Kidney capillary endothelial cell (primary cell): ENCODE data around the gene FLT3.
"Not testable (repeated sequence)": the region's sequence is repeated elsewhere in the genome, so short reads cannot be mapped to it uniquely, and the experiment has no call there.

ENCODE experiments used
- DNase-seq: peaks from one replicate; pipeline ENCODE4 v3.0.0-alpha.2; 2018; ENCODE audit warnings: low spot score

Gene FLT3

GRCh38 chr13:27971776-27972477 is 128.4 kb downstream of the FLT3 start:
- no peak for DNase-seq

DNA sequence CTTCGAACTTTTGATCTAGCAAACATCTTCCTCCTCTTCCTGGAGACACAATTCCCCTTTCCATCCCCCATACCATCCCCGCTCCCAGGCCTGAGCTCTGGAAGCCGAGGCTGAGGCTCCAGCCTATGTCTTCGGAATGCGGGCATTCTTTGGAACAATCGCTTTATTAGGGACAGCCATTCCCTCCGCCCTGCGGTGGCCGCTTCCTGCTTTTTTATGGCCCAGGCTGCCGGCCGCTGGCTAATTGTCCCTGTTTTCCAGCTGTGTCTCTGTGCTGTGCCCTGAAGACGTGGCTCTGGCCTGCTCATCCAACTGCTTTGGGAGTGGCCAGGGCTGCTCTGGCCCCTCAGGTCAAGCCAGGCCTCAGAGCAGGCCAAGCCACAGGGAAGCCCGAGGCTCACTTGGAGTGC is 129.1 kb downstream of the FLT3 start:
- DNase-seq, result no peak

GRCh38 chr13:27970382-27971235 is 129.8 kb downstream of the FLT3 start:
- DNase-seq, result no peak

GRCh38 chr13:27969866-27970229 is 130.5 kb downstream of the FLT3 start:
- DNase-seq, result no peak

- DNase-seq, result no peak
Measured at GRCh38 chr13:27969082-27969865, 131.1 kb downstream of the FLT3 start, which contains the start of gene CDX2. CDX2 (minus strand) TSS chr13:27969315; CDS start chr13:27969006, 309 bp downstream.

- no peak for DNase-seq
Measured at GRCh38 chr13:27968316-27969081, 131.9 kb downstream of the FLT3 start.

DNA sequence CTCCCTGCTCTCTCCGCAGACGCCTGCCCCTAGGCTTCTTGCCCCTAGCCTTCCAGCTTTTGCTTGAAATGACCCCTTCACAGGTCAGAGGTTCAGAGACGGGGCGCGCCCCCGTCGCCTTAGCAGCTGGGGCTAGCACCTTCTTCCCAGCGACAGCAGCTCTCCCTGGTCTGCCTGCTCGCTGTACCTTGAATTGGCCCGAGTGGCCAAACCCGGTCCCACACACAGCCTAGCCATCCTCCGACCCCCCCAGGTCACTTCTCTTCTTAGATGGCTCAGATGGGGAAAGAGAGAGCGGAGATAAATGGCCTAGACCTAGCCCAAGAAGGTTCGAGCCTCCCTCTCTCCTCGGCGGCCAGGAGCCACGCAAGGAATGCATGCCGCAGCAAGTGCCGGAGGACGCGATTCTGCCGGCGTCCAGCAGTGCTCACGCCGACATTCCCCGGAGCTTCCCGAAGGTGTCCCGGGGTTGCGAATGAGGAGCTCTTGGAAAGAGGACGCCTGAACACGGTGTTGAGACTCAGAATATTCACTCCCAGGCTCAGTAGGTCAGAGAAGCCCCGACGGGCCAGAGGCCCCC is 132.6 kb downstream of the FLT3 start:
- DNase-seq, result no peak

DNA sequence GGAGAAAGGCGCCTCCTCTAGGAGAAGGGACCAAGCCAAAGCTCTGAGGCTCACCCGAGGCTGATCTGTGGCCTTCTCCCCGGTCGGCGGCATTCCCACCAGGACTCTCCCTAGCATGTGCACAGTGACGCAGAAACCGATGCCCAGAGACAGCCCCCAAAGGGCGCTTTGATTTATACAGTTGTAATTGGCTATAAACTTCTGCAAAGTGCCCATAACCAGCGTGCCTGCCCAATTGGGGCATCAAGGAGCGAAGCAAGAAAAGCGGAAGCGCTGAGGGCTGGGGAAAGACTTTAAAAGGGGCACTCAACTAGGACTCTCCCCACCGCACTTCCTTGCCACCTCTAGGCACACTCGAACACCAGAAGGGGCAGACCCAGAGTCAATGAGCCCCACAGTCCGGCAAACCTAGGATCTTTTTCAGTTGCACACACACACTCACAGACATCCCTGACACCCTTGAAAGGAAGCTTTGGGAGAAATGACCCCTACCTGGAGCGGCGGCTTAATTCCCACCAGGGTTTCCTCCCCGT is 133.1 kb downstream of the FLT3 start:
- DNase-seq, result no peak

- DNase-seq, result no peak
Measured at GRCh38 chr13:27966641-27967202, 133.7 kb downstream of the FLT3 start.

DNA sequence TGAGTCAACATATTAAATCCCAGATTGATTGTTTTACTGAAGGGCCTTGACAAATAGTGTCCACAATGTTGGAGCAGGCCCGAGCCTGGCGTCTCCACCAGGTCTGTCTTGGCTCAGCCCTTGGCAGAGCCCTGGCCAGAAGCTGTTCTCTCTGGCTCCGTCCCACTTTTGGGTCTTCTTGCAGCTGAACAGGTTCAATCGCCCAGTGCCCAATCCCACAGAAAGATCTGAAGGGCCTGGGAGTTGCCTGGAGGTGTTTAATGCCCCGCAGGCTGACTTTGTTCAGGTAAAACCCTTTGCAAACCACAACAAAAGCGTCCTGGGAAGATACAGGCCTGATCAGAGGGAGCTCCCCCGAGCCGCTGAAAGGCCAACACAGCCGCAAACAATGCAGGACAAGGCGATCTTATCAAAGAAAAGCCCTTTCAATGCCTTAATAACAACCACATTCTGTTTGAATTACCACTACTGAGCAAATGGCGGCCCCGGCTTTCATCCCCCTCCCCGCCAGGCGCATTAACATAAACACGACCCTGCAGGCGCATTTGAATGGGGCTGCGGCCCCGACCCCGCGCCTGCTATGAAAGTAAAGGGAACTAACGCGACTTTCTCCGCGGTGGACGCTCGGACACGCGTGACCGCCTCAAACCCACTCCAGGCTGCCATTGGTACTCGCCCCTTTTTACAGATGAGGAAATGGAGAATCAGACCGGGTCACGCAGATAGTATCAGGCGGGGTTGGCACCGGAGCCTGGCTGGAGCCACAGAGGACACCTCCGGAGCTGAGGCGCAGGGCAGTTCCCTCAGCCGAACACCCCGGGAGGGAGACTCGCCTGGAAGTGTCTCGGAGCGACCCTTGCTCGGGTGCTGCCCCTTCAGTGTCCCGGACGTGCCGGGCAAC is 134.4 kb downstream of the FLT3 start:
- no peak for DNase-seq

DNA sequence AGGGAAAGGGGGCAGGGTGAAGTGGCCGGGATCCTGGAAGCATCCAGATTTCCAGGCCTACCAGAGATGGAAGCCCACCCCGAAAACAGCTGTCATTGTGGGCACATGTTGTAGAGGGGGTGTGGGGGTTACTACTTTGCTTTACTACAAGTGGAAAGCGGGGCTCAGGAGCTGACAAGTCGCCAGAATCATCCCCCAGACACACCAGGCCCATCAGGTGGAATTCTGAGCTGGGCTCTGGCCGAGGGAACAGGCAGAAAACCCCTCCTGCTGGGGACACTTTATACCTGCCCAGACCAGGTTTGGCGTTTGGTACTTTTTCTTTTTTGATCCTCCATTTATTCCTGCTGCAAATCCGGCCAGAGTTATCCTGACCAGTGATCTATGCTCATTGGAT is 135.0 kb downstream of the FLT3 start:
- DNase-seq, result no peak

GRCh38 chr13:27964741-27965323 is 135.5 kb downstream of the FLT3 start:
- no peak for DNase-seq

DNA sequence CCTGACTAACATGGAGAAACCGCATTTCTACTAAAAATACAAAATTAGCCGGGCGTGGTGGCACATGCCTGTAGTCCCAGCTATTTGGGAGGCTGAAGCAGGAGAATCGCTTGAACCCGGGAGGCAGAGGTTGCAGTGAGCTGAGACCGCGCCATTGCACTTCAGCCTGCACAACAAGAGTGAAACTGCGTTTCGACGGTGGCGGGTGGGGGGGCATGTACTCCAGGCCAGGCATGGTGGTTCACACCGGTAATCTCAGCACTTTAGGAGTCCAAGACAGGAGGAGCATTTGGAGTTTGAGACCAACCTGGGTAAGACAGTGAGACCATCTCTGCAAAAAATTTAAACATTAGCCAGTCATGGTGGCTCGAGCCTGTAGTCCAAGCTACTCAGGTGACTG is 136.2 kb downstream of the FLT3 start:
- not testable (repeated sequence) for DNase-seq

DNA sequence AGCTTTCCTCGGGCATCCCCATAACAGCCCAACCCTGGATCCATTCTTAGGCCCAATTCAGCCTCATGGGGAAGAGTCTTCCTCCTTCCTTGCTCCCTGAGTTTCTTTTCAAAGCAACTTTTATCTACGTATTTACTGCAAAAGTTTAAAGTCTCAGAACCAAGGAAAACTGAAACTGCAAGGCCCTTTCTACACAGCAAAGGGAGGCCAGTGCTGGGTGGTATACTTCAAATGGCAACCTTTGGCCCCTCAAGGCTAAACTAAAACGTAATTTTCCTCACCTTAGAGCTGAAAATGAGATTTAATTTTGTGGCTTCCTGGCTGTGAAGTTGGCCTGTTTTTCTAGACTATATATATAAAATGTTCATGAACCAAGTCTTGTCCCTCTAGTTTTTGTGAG is 136.9 kb downstream of the FLT3 start:
- no peak for DNase-seq

GRCh38 chr13:27962982-27963381 is 137.4 kb downstream of the FLT3 start:
- DNase-seq, result no peak

DNA sequence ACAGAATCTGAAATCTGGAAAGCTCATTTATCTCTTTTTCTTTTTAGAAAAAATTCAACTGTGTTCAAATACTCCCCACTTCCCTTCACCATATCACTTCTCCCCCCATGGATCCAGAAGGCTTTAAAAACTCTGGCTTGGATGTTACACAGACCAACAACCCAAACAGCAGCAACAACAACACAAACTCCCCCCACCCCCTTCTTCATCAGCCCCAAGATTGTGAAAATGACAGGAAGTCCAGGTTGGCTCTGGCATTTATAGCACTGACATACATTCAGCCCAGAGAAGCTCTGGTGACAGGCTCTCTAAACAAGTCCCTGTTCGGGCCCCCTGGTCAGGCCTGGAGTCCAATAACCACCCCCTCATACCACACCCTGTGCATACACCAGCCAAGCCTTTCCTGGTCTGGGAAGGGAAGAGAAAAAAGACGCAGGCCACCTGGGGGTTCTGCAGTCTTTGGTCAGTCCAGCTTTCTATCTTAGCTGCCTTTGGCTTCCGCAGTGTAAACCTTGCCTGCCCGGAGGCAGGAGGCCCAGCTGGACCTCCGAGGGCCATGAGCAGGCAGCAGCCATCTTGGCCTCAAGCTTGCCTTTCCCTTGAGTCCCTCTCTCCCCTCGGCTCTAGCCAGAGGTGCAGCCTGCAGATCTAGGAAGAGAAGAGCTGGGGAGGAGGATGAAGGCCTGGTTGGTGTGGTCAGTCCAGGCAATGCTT is 138.1 kb downstream of the FLT3 start:
- DNase-seq, result no peak

- no peak for DNase-seq
Measured at GRCh38 chr13:27961227-27962085, 138.9 kb downstream of the FLT3 start.
